ENCODE data around the gene TTC27. TPM values are rescaled to one million over a fixed set of nuclear protein-coding genes. Genes with fewer than 3 reads are reported as not detected.
"Not testable (repeated sequence)": the region's sequence is repeated elsewhere in the genome, so short reads cannot be mapped to it uniquely, and the experiment has no call there.

Gene TTC27
- total and polyA plus RNA-seq, 5 experiments from 2014 or later = 19.5 to 29.1 (median 24.8) TPM

DNA sequence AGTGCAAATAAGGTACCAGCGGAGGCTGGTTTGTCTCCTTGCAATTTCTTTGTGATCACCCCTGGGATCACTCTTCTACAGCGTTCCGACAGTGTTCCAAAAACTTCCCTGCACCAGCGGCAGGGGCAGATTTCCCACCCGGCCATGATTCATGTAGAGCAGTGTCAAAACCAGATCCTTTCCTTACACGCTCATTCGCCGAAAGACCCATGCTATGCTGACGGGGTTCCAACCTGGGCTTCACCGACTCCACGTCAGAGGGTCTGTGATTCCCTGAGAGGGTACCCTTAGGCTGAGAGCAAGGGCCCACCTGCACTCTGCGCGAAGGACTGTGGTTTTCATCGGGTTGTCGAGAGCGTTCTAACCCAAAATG, 423 bp upstream of the TTC27 start:
- POLR2A ChIA-PET = interaction anchor here (1.0 to 1.5 kb wide), 3 partner anchors 8 to 971 kb away, joined by 4 to 5 read pairs (median 4); partner anchors contain the start of gene FAM98A
- Mint-ChIP-seq H3K4me3 (peak overlapping the region; percentile 94 to 98 (median 96)), H3K9me3 (no peaks in the 10 kb centered on the region), H3K27me3 (no peaks in the 10 kb centered on the region), H3K27ac (peak overlapping the region; percentile 82 to 98 (median 95)), H3K36me3 (peaks cover 0 to 28% (median 3%) of the 10 kb centered on the region in 3 donors), H3K4me1 (peaks cover 12 to 31% (median 26%) of the 10 kb centered on the region in 4 donors)
- ATAC-seq (peak; percentile 43 to 46), DNase-seq (peak in 4 of 10 donors; percentile 2 to 31 (median 22))

DNA sequence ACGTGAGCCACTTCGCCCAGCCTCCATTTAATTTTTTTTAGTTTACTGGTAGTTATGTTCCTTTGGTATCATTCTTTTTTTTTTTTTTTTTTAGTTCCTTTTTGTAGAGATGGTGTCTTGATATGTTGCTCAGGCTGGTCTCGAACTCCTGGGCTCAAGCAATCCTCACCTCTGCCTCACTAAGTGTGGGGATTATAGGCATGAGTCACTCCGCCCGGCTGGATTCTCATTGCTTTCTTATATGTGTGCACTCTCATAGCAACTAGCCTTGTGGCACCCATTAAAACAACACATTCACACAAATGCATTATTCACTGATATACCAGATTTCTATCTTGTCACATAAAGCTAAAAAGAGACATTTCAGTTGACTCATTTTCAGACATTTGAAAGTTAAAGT, 4.2 kb downstream of the TTC27 start:
- ATAC-seq = no peak
- H3K9me3 Mint-ChIP-seq = no peaks in the 10 kb centered on the region
- peaks cover 0 to 61% (median 6%) of the 10 kb centered on the region in 3 donors for H3K36me3 Mint-ChIP-seq
- POLR2A ChIA-PET = no interaction called here
- H3K27ac Mint-ChIP-seq = no peak overlapping the region
- H3K4me1 Mint-ChIP-seq = peaks cover 11 to 39% (median 27%) of the 10 kb centered on the region in 4 donors
- H3K27me3 Mint-ChIP-seq = no peaks in the 10 kb centered on the region
- peak overlapping the region in 1 of 10 donors; percentile 2 for H3K4me3 Mint-ChIP-seq
- DNase-seq = no peak

- POLR2A ChIA-PET = no interaction called here
- H3K27ac Mint-ChIP-seq = no peak overlapping the region
- no peaks in the 10 kb centered on the region for H3K9me3 Mint-ChIP-seq
- ATAC-seq (no peak), DNase-seq (no peak)
- peaks cover 0 to 70% (median 6%) of the 10 kb centered on the region in 3 donors for H3K36me3 Mint-ChIP-seq
- no peaks in the 10 kb centered on the region for H3K27me3 Mint-ChIP-seq
- H3K4me3 Mint-ChIP-seq = no peak overlapping the region
- peaks cover 4 to 35% (median 18%) of the 10 kb centered on the region in 4 donors for H3K4me1 Mint-ChIP-seq
Observed at GRCh38 chr2:32633040-32633439, 5.2 kb downstream of the TTC27 start.

DNA sequence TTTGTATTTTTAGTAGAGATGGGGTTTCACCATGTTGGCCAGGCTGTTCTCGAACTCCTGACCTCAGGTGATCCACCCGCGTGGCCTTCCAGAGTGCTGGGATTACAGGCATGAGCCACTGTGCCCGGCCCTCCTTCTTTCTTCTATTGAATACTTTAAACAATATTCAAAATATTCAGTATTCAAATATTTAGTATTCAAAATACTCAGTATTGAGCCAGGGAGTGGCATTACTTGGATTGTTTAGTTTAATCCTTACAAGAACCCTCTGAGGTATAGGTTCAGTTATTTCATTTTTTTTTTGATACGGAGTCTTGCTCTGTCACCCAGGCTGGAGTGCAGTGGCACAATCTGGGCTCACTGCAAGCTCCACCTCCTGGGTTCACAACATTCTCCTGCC, 10.7 kb downstream of the TTC27 start:
- peaks cover 0 to 86% (median 16%) of the 10 kb centered on the region in 3 donors for H3K36me3 Mint-ChIP-seq
- H3K27ac Mint-ChIP-seq, POLR2A ChIA-PET: not testable (repeated sequence)

GRCh38 chr2:32641180-32641579, 13.3 kb downstream of the TTC27 start:
- Mint-ChIP-seq H3K4me1 (peaks cover 0 to 9% (median under 1%) of the 10 kb centered on the region in 4 donors), H3K27ac (no peak overlapping the region), H3K27me3 (no peaks in the 10 kb centered on the region), H3K9me3 (no peaks in the 10 kb centered on the region), H3K36me3 (peaks cover 0 to 89% (median 16%) of the 10 kb centered on the region in 3 donors), H3K4me3 (no peak overlapping the region)
- POLR2A ChIA-PET = interaction anchor here (1.0 kb wide), 1 partner anchor 13 kb away, joined by 4 read pairs; the partner anchor contains the start of gene TTC27
- ATAC-seq (no peak), DNase-seq (no peak)

More for the DNA sequence above, 10.7 kb downstream of the TTC27 start:
- H3K9me3 Mint-ChIP-seq, H3K4me3 Mint-ChIP-seq, H3K27me3 Mint-ChIP-seq, DNase-seq, H3K4me1 Mint-ChIP-seq, ATAC-seq: not testable (repeated sequence)

GRCh38 chr2:32647180-32647651, 19.4 kb downstream of the TTC27 start:
- no peak for DNase-seq
- Mint-ChIP-seq H3K4me1 (peaks cover 0 to 7% (median 3%) of the 10 kb centered on the region in 4 donors), H3K27ac (no peak overlapping the region), H3K27me3 (no peaks in the 10 kb centered on the region), H3K4me3 (no peak overlapping the region), H3K36me3 (peaks cover 0 to 88% (median 16%) of the 10 kb centered on the region in 3 donors), H3K9me3 (no peaks in the 10 kb centered on the region)
- POLR2A ChIA-PET = no interaction called here
- ATAC-seq = no peak

DNA sequence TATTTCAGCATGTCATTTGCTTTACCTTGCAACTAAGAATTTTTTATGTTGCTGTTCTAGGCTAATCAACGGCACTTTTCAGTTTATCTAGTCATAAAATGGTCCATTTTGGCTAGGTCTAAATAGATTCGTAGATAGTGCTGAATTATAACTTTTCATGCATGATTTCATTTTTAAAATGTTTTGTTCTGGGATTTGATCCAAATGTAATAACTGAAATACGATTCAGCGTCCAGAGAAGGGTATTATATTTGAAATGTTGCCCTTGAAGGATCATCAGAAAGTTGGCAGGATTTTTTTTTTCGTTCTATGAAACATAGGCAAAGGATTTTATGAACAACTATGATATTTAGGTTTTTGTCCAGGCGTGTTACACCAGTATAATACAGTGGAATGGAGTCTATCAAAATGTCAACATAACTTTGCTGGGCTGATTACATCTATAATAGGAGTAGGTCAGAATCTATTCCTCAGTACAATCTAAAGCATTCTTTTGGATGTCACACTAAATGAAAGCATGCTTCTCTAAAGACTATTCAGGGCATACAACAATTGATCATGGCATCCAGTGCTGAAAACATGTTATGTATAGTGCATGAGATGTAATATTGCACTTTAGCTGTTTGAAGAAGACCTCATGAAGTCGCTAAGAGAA, 24.8 kb downstream of the TTC27 start:
- Mint-ChIP-seq H3K4me1 (peaks cover 0 to 6% (median 2%) of the 10 kb centered on the region in 4 donors), H3K27ac (no peak overlapping the region), H3K4me3 (no peak overlapping the region), H3K36me3 (peaks cover 3 to 90% (median 21%) of the 10 kb centered on the region in 3 donors), H3K9me3 (no peaks in the 10 kb centered on the region), H3K27me3 (no peaks in the 10 kb centered on the region)
- POLR2A ChIA-PET = no interaction called here
- DNase-seq = no peak
- no peak for ATAC-seq

DNA sequence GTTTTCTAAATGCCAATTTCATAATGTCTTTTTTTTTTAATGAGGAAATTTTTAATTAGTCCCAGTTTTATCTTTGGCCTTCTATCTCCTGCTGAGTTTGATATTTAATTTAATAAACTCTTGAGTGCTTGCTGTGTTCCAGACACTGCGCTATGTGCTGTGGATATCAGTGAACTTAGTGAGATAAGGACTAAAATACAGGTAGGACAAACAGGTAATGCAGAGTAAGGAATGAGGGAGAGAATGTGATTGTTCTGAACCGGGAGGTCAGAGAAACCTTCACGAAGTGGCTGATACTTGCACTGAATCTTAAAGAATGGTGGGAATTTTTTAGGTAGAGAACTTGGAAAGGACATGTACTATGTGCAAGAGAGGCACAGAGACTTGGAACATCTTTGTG, 28.2 kb downstream of the TTC27 start:
- H3K27ac Mint-ChIP-seq = no peak overlapping the region
- no peaks in the 10 kb centered on the region for H3K27me3 Mint-ChIP-seq
- DNase-seq = no peak
- POLR2A ChIA-PET = no interaction called here
- peaks cover 3 to 88% (median 39%) of the 10 kb centered on the region in 3 donors for H3K36me3 Mint-ChIP-seq
- H3K4me1 Mint-ChIP-seq = peaks cover 1 to 16% (median 4%) of the 10 kb centered on the region in 4 donors
- no peak overlapping the region for H3K4me3 Mint-ChIP-seq
- peaks cover 0 to 6% (median 0%) of the 10 kb centered on the region in 9 donors for H3K9me3 Mint-ChIP-seq
- no peak for ATAC-seq

DNA sequence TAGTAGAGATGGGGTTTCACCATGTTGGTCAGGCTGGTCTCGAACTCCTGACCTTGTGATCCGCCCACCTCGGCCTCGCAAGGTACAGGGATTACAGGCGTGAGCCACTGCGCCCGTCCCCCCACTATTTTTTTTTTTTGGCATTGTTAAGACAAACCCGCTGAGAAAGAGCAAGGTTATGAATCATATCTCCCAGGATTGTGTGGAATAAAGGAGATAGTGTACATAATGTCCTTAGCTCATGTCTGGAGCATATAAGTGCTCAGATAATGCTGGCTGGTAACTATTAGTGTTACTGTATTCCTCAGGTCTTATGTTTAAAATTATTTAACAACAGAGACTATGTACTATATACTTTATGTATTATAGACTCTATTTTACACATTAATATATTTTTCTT, 36.0 kb downstream of the TTC27 start:
- Mint-ChIP-seq H3K9me3 (peaks cover 0 to 6% (median 0%) of the 10 kb centered on the region in 9 donors), H3K36me3 (peaks cover 0 to 69% (median 32%) of the 10 kb centered on the region in 3 donors), H3K4me1 (peaks cover 7 to 28% (median 20%) of the 10 kb centered on the region in 4 donors), H3K27me3 (no peaks in the 10 kb centered on the region), H3K4me3 (no peak overlapping the region), H3K27ac (peak overlapping the region in 1 of 10 donors; percentile 45)
- ATAC-seq (no peak), DNase-seq (no peak)
- POLR2A ChIA-PET = no interaction called here

- Mint-ChIP-seq H3K27ac (no peak overlapping the region), H3K4me1 (peaks cover 3 to 14% (median 10%) of the 10 kb centered on the region in 4 donors), H3K36me3 (peaks cover 0 to 70% (median 12%) of the 10 kb centered on the region in 3 donors), H3K27me3 (no peaks in the 10 kb centered on the region), H3K4me3 (no peak overlapping the region), H3K9me3 (no peaks in the 10 kb centered on the region)
- no peak for DNase-seq
- POLR2A ChIA-PET = no interaction called here
- ATAC-seq = no peak
Observed at GRCh38 chr2:32666704-32667103, 38.9 kb downstream of the TTC27 start.

GRCh38 chr2:32668254-32668653, 40.4 kb downstream of the TTC27 start:
- Mint-ChIP-seq H3K4me1 (peaks cover 0 to 4% (median under 1%) of the 10 kb centered on the region in 4 donors), H3K4me3 (no peak overlapping the region), H3K36me3 (peaks cover 0 to 77% (median 17%) of the 10 kb centered on the region in 3 donors), H3K27me3 (no peaks in the 10 kb centered on the region), H3K27ac (no peak overlapping the region), H3K9me3 (no peaks in the 10 kb centered on the region)
- no peak for DNase-seq
- POLR2A ChIA-PET = no interaction called here
- no peak for ATAC-seq

DNA sequence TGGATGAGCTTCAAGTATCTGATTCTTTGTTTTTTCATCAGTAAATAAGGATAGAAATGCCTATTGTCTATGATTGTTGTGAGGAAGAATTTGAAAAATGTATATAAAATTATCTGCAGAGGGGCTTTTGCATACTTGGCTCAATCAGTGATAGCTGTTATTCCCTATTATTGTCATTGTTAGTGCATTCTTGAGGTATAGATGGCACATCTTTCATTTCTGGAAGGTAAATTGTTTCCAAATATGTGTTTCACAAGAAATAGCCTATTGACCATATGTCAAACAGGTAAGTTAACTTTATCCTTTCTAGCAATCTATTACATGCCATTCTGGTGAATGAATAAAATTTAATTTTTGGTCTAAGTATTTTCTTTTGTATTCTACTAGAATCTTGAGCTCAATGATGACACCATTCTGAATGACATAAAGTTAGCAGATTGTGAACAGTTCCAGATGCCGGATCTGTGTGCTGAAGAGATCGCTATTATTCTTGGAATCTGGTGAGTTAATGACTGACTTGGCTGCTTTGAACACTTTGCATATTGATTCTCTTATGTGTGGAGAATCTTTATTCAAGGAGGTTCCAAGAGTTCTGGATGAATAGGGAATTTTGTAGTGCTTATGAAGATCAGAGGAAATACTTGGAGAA, 44.2 kb downstream of the TTC27 start:
- H3K9me3 Mint-ChIP-seq = no peaks in the 10 kb centered on the region
- peaks cover 0 to 80% (median 17%) of the 10 kb centered on the region in 3 donors for H3K36me3 Mint-ChIP-seq
- H3K27me3 Mint-ChIP-seq = no peaks in the 10 kb centered on the region
- no peak for ATAC-seq
- H3K4me1 Mint-ChIP-seq = peaks cover 0 to 5% (median 0%) of the 10 kb centered on the region in 4 donors
- peak overlapping the region in 1 of 10 donors; percentile 41 for H3K27ac Mint-ChIP-seq
- H3K4me3 Mint-ChIP-seq = no peak overlapping the region
- no peak for DNase-seq
- POLR2A ChIA-PET = no interaction called here

DNA sequence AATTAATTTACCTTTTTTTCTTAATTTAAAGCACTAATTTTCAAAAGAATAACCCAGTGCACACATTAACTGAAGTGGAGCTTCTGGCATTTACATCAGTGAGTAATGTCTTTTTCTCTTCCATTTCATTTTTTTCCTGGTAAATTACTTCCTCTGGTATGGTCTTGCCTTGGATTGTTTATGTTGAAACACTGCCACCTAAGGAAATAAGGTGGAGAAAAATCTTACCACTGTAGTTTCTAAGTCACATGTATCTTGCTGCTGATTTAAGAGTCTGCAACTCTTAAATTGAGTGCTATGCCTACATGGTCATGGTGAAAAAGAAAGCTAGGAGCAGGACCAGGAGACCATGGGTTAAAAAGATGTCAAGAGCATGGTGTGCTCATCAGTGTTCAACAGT, 51.0 kb downstream of the TTC27 start:
- Mint-ChIP-seq H3K4me3 (no peak overlapping the region), H3K27me3 (no peaks in the 10 kb centered on the region), H3K9me3 (no peaks in the 10 kb centered on the region), H3K4me1 (peaks cover 0 to 12% (median 4%) of the 10 kb centered on the region in 4 donors), H3K27ac (peak overlapping the region in 2 of 10 donors; percentile 12 to 39), H3K36me3 (peaks cover 6 to 76% (median 31%) of the 10 kb centered on the region in 3 donors)
- ATAC-seq (no peak), DNase-seq (no peak)
- POLR2A ChIA-PET = no interaction called here
